Transverse colon (tissue), 4 donors: Measurements from ENCODE around the gene ANKRD49.

Experiments
- EP300 ChIP-seq: sonication (generic); formaldehyde crosslinking; IDR thresholded peaks from one replicate; pipeline ENCODE4 v1.6.1; 2017; ENCODE audit warnings: antibody characterized with exemption, low read depth
- POLR2A ChIP-seq: fragments of 450-650 bp; IDR thresholded peaks from one replicate; pipeline ENCODE4 v1.6.1; 2016; ENCODE audit warnings: antibody characterized with exemption, mild to moderate bottlenecking, moderate library complexity
- POLR2AphosphoS5 ChIP-seq, 3 donors: sonication (generic); formaldehyde crosslinking; IDR thresholded peaks; one replicate each; pipeline ENCODE4 v1.6.1; 2016; ENCODE audit warnings: antibody characterized with exemption in 3 of 3
- TF ChIP-seq, protein P1 (sequence below), 5 experiments: fragments of 200-600 bp in 3 of 5; fragments of 450-650 bp in 2 of 5; sonication (generic) in 3 of 5; IDR thresholded peaks; 1 replicate in 2 of 5; 2 replicates in 3 of 5; pipeline ENCODE4 v1.5.1; 2016 to 2017; ENCODE audit warnings: antibody characterized with exemption in 5 of 5, inconsistent platforms in 3 of 5, mild to moderate bottlenecking in 2 of 5, moderate library complexity in 1 of 5

- TF ChIP-seq POLR2A (no peak), POLR2AphosphoS5 (IDR thresholded peaks at IDR 0.05) (no peak), EP300 (no peak)
- TF ChIP-seq, protein P1, sequence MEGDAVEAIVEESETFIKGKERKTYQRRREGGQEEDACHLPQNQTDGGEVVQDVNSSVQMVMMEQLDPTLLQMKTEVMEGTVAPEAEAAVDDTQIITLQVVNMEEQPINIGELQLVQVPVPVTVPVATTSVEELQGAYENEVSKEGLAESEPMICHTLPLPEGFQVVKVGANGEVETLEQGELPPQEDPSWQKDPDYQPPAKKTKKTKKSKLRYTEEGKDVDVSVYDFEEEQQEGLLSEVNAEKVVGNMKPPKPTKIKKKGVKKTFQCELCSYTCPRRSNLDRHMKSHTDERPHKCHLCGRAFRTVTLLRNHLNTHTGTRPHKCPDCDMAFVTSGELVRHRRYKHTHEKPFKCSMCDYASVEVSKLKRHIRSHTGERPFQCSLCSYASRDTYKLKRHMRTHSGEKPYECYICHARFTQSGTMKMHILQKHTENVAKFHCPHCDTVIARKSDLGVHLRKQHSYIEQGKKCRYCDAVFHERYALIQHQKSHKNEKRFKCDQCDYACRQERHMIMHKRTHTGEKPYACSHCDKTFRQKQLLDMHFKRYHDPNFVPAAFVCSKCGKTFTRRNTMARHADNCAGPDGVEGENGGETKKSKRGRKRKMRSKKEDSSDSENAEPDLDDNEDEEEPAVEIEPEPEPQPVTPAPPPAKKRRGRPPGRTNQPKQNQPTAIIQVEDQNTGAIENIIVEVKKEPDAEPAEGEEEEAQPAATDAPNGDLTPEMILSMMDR (IDR thresholded peaks at IDR 0.05) = no peak
Measured at GRCh38 chr11:94546162-94546470, 52.3 kb downstream of the ANKRD49 start.
